ENCODE data around the gene GNG2.

The GNG2 gene

GRCh38 chr14:51852541-51852940 lies 7.9 kb upstream of the GNG2 start:
- Histone ChIP-seq H3K27ac (ENCODE audit: low read depth, low read length) (no peak overlapping the region), H2AFZ (ENCODE audit: low read depth, low read length, severe bottlenecking) (no peak overlapping the region), H3K36me3 (ENCODE audit: low read length) (no peaks in the 10 kb centered on the region), H3K9me3 (ENCODE audit: insufficient read depth, low read length) (no peaks in the 10 kb centered on the region), H3F3A (ENCODE audit: insufficient read depth) (peaks cover 10% of the 10 kb centered on the region; the same call in 1 of the 2 replicates), H3K4me3 (ENCODE audit: insufficient read depth, low read length, poor library complexity, severe bottlenecking) (no peak overlapping the region), H3K9ac (ENCODE audit: low read length) (no peak overlapping the region), H3K79me2 (ENCODE audit: insufficient read depth, low read length) (no peaks in the 10 kb centered on the region), H3K9me2 (replicated peaks; ENCODE audit: insufficient read depth, low read length) (no peaks in the 10 kb centered on the region), H4K20me1 (ENCODE audit: low read depth, low read length) (no peaks in the 10 kb centered on the region), H3K27me3 (ENCODE audit: low read length) (no peaks in the 10 kb centered on the region), H3K4me2 (ENCODE audit: low read depth, low read length, poor library complexity, severe bottlenecking) (no peak overlapping the region)
- TF ChIP-seq CTCF (IDR thresholded peaks at IDR 0.05; ENCODE audit: insufficient read depth, low read length, poor library complexity, severe bottlenecking) (no peak), EZH2phosphoT487 (conservative IDR thresholded peaks at IDR 0.05; ENCODE audit: low read length) (no peak)

- H3K9ac ChIP-seq (ENCODE audit: low read length) = no peak overlapping the region
- H3K27ac ChIP-seq (ENCODE audit: low read depth, low read length) = no peak overlapping the region
- H4K20me1 ChIP-seq (ENCODE audit: low read depth, low read length) = no peaks in the 10 kb centered on the region
- H3K9me3 ChIP-seq (ENCODE audit: insufficient read depth, low read length) = no peaks in the 10 kb centered on the region
- no peak overlapping the region for H2AFZ ChIP-seq (ENCODE audit: low read depth, low read length, severe bottlenecking)
- no peaks in the 10 kb centered on the region for H3K27me3 ChIP-seq (ENCODE audit: low read length)
- H3K36me3 ChIP-seq (ENCODE audit: low read length) = no peaks in the 10 kb centered on the region
- TF ChIP-seq CTCF (IDR thresholded peaks at IDR 0.05; ENCODE audit: insufficient read depth, low read length, poor library complexity, severe bottlenecking) (no peak), EZH2phosphoT487 (conservative IDR thresholded peaks at IDR 0.05; ENCODE audit: low read length) (no peak)
- no peaks in the 10 kb centered on the region for H3F3A ChIP-seq (ENCODE audit: insufficient read depth)
- no peak overlapping the region for H3K4me3 ChIP-seq (ENCODE audit: insufficient read depth, low read length, poor library complexity, severe bottlenecking)
- H3K9me2 ChIP-seq (replicated peaks; ENCODE audit: insufficient read depth, low read length) = no peaks in the 10 kb centered on the region
- no peaks in the 10 kb centered on the region for H3K79me2 ChIP-seq (ENCODE audit: insufficient read depth, low read length)
- H3K4me2 ChIP-seq (ENCODE audit: low read depth, low read length, poor library complexity, severe bottlenecking) = no peak overlapping the region
Measured at GRCh38 chr14:51855234-51855633, 5.2 kb upstream of the GNG2 start.

GRCh38 chr14:51856792-51857296 lies 3.6 kb upstream of the GNG2 start:
- Histone ChIP-seq H3K9ac (ENCODE audit: low read length) (no peak overlapping the region), H3K79me2 (ENCODE audit: insufficient read depth, low read length) (no peaks in the 10 kb centered on the region)

More at GRCh38 chr14:51856792-51857296, 3.6 kb upstream of the GNG2 start:
- H3K4me2 ChIP-seq (ENCODE audit: low read depth, low read length, poor library complexity, severe bottlenecking) = no peak overlapping the region
- no peak overlapping the region for H3K27ac ChIP-seq (ENCODE audit: low read depth, low read length)
- no peaks in the 10 kb centered on the region for H4K20me1 ChIP-seq (ENCODE audit: low read depth, low read length)
- no peak overlapping the region for H3K4me3 ChIP-seq (ENCODE audit: insufficient read depth, low read length, poor library complexity, severe bottlenecking)
- TF ChIP-seq EZH2phosphoT487 (conservative IDR thresholded peaks at IDR 0.05; ENCODE audit: low read length) (no peak), CTCF (IDR thresholded peaks at IDR 0.05; ENCODE audit: insufficient read depth, low read length, poor library complexity, severe bottlenecking) (no peak)
- no peaks in the 10 kb centered on the region for H3F3A ChIP-seq (ENCODE audit: insufficient read depth)
- H3K36me3 ChIP-seq (ENCODE audit: low read length) = no peaks in the 10 kb centered on the region
- H3K27me3 ChIP-seq (ENCODE audit: low read length) = no peaks in the 10 kb centered on the region
- no peaks in the 10 kb centered on the region for H3K9me2 ChIP-seq (replicated peaks; ENCODE audit: insufficient read depth, low read length)
- no peaks in the 10 kb centered on the region for H3K9me3 ChIP-seq (ENCODE audit: insufficient read depth, low read length)
- no peak overlapping the region for H2AFZ ChIP-seq (ENCODE audit: low read depth, low read length, severe bottlenecking)
